ENCODE results near the gene OR6N1. TPM values are rescaled to one million over a fixed set of nuclear protein-coding genes. Genes with fewer than 3 reads are reported as not detected.

The OR6N1 gene
- total and polyA plus RNA-seq, 2 of the 4 experiments (the other 2 are of a cell fraction) = not detected

GRCh38 chr1:158728510-158729225 is 43.3 kb downstream of the OR6N1 start:
- Histone ChIP-seq H2BK15ac (ENCODE audit: low read depth, low read length) (no peak overlapping the region), H3K79me1 (ENCODE audit: low read depth in 1 of 2, low read length in 2 of 2) (no peaks in the 10 kb centered on the region), H3K27ac (ENCODE audit: insufficient read depth, low read length) (no peak overlapping the region), H3K4me1 (ENCODE audit: control insufficient read depth, insufficient read depth, low read length) (no peaks in the 10 kb centered on the region), H2AFZ (replicated peaks; ENCODE audit: low read length, poor library complexity) (no peak overlapping the region), H2AK5ac (ENCODE audit: low read depth, low read length) (no peak overlapping the region), H2BK120ac (ENCODE audit: low read depth, low read length) (no peak overlapping the region), H3K4me3 (ENCODE audit: insufficient read depth, low read depth, low read length) (no peak overlapping the region), H4K5ac (ENCODE audit: low read depth, low read length) (no peak overlapping the region), H3K27me3 (ENCODE audit: control insufficient read depth, insufficient read depth, low read length) (no peaks in the 10 kb centered on the region), H3K9me3 (ENCODE audit: control insufficient read depth, insufficient read depth, low read length) (no peaks in the 10 kb centered on the region), H4K91ac (ENCODE audit: insufficient read depth, low read depth, low read length) (no peak overlapping the region), H3K23ac (ENCODE audit: low read depth, low read length) (no peak overlapping the region), H2BK20ac (ENCODE audit: low read depth, low read length) (no peak overlapping the region), H2AK9ac (replicated peaks; ENCODE audit: low read depth, low read length, poor library complexity) (no peak overlapping the region), H3K36me3 (ENCODE audit: control insufficient read depth, insufficient read depth, low read length) (no peaks in the 10 kb centered on the region), H4K8ac (ENCODE audit: low read depth in 2 of 2, low read length in 2 of 2) (no peak overlapping the region), H3K4ac (ENCODE audit: low read depth, low read length) (no peak overlapping the region), H3K56ac (ENCODE audit: extremely low read depth, insufficient read depth, low read length) (no peak overlapping the region), H3K14ac (replicated peaks; ENCODE audit: low read depth, low read length) (no peak overlapping the region), H3K9me1 (ENCODE audit: insufficient read depth, low read length) (no peaks in the 10 kb centered on the region), H2BK5ac (ENCODE audit: low read depth, low read length, poor library complexity, severe bottlenecking) (no peak overlapping the region), H3K4me2 (ENCODE audit: low read depth, low read length) (no peak overlapping the region), H3K18ac (ENCODE audit: low read depth, low read length) (no peak overlapping the region), H3K9ac (ENCODE audit: low read depth, low read length) (no peak overlapping the region), H4K20me1 (ENCODE audit: insufficient read depth, low read length) (no peaks in the 10 kb centered on the region)
- no CpG with 5 or more reads among the region's 3 CpGs for WGBS, 2 experiments (ENCODE audit: extremely low coverage in 2 of 2, insufficient read length in 1 of 2)
- dilution Hi-C loops (cut with HindIII; ENCODE audit: low sequenced_read_pairs, unreplicated experiment) (no loop called here), in situ Hi-C loops (cut with MboI; ENCODE audit: low sequenced_read_pairs) (no loop called here), intact Hi-C loops (cut with micrococcal nuclease) (no loop called here)
- BruUV-seq (replicated peaks) = no TSS peak
- ATAC-seq (ENCODE audit: low read depth) (no peak), DNase-seq (no peak)
- ChIA-PET CTCF (no interaction called here), POLR2A (ENCODE audit: unreplicated experiment) (interaction anchor here (0.7 to 0.8 kb wide), 2 partner anchors 11 to 272 kb away, joined by 3 read pairs; no protein-coding TSS in a partner anchor)
- TF ChIP-seq NFE2L2 (IDR thresholded peaks at IDR 0.05; ENCODE audit: low read depth, low read length) (no peak), MAZ (IDR thresholded peaks at IDR 0.05; ENCODE audit: borderline replicate concordance, low read depth, low read length) (no peak), POLR2A (IDR thresholded peaks at IDR 0.05; ENCODE audit: low read depth, low read length) (no peak), MAFK (IDR thresholded peaks at IDR 0.05; ENCODE audit: low read depth, low read length) (no peak), BHLHE40 (IDR thresholded peaks at IDR 0.05; ENCODE audit: low read depth, low read length) (no peak), SMC3 (IDR thresholded peaks at IDR 0.05; ENCODE audit: low read depth, low read length) (no peak), RCOR1 (IDR thresholded peaks at IDR 0.05; ENCODE audit: insufficient replicate concordance, low read length) (no peak), RFX5 (IDR thresholded peaks at IDR 0.05; ENCODE audit: low read depth, low read length) (no peak), ELK1 (IDR thresholded peaks at IDR 0.05; ENCODE audit: borderline replicate concordance, low read depth, low read length) (no peak), MXI1 (IDR thresholded peaks at IDR 0.05; ENCODE audit: borderline replicate concordance, low read depth, low read length) (no peak), CHD1 (IDR thresholded peaks at IDR 0.05; ENCODE audit: low read depth, low read length) (no peak), CEBPB (IDR thresholded peaks at IDR 0.05; ENCODE audit: low read depth, low read length) (no peak), FOS (IDR thresholded peaks at IDR 0.05; ENCODE audit: low read depth, low read length) (no peak), RAD21 (IDR thresholded peaks at IDR 0.05; ENCODE audit: low read length) (no peak), USF2 (IDR thresholded peaks at IDR 0.05; ENCODE audit: low read depth, low read length) (no peak), CTCF (conservative IDR thresholded peaks at IDR 0.05; ENCODE audit: low read depth, low read length) (no peak)
